Liver (tissue), 9 donors: ENCODE results near the gene NTN3. TPM values are rescaled to one million over a fixed set of nuclear protein-coding genes. Genes with fewer than 3 reads are reported as not detected.

Experiments
- DNase-seq: peaks from one replicate; pipeline ENCODE4 v3.0.0-alpha.2; 2017; ENCODE audit warnings: low spot score
- H3K27ac ChIP-seq, 2 donors: one replicate each; pipeline ENCODE4 v1.7.0; 2013; ENCODE audit warnings: inconsistent platforms in 2 of 2, low read length in 2 of 2, control low read depth in 1 of 2, low read depth in 1 of 2, mild to moderate bottlenecking in 1 of 2
- H3K27me3 ChIP-seq, 4 donors: one replicate each; pipeline versions ENCODE4 v1.6.1 to v1.7.0; 2013; ENCODE audit warnings: low read length in 3 of 4, inconsistent platforms in 1 of 4, mild to moderate bottlenecking in 1 of 4, moderate library complexity in 1 of 4; ENCODE audit not compliant: control insufficient read depth in 4 of 4, insufficient read depth in 4 of 4
- H3K36me3 ChIP-seq, 4 donors: one replicate each; pipeline versions ENCODE4 v1.6.1 to v1.7.0; 2013; ENCODE audit warnings: low read length in 3 of 4, mild to moderate bottlenecking in 3 of 4, low read depth in 1 of 4, moderate library complexity in 1 of 4; ENCODE audit not compliant: control insufficient read depth in 4 of 4, insufficient read depth in 3 of 4
- H3K4me1 ChIP-seq, 4 donors: one replicate each; pipeline versions ENCODE4 v1.6.1 to v1.7.0; 2013; ENCODE audit warnings: low read length in 3 of 4, mild to moderate bottlenecking in 3 of 4, moderate library complexity in 1 of 4; ENCODE audit not compliant: control insufficient read depth in 4 of 4, insufficient read depth in 4 of 4
- H3K4me3 ChIP-seq, 3 donors: one replicate each; pipeline versions ENCODE4 v1.6.1 to v1.7.0; 2013; ENCODE audit warnings: low read length in 3 of 3, control low read depth in 1 of 3, low read depth in 1 of 3, mild to moderate bottlenecking in 1 of 3
- H3K9ac ChIP-seq, 2 donors: one replicate each; pipeline ENCODE4 v1.7.0; 2013; ENCODE audit warnings: low read length in 2 of 2, mild to moderate bottlenecking in 2 of 2, moderate library complexity in 2 of 2, control low read depth in 1 of 2, low read depth in 1 of 2
- H3K9me3 ChIP-seq, 4 donors: one replicate each; pipeline versions ENCODE4 v1.6.1 to v1.7.0; 2013; ENCODE audit warnings: low read length in 3 of 4; ENCODE audit not compliant: control insufficient read depth in 4 of 4
- FOXA2 ChIP-seq: IDR thresholded peaks from 2 replicates; pipeline ENCODE4 v1.6.1; 2016; ENCODE audit warnings: antibody characterized with exemption
- GABPA ChIP-seq, 2 donors: IDR thresholded peaks in 1 of 2; conservative IDR thresholded peaks in 1 of 2; 2 replicates each; pipeline ENCODE4 v1.6.1; 2016; ENCODE audit warnings: antibody characterized with exemption in 2 of 2, mild to moderate bottlenecking in 1 of 2, moderate library complexity in 1 of 2
- HNF4A ChIP-seq, 2 donors: conservative IDR thresholded peaks; 2 replicates each; pipeline ENCODE4 v1.6.1; 2016; ENCODE audit warnings: antibody characterized with exemption in 2 of 2, mild to moderate bottlenecking in 2 of 2
- HNF4G ChIP-seq: IDR thresholded peaks from 2 replicates; pipeline ENCODE4 v1.6.1; 2016; ENCODE audit warnings: antibody characterized with exemption
- NR2F2 ChIP-seq: IDR thresholded peaks from 2 replicates; pipeline ENCODE4 v1.6.1; 2016; ENCODE audit warnings: antibody characterized with exemption
- SP1 ChIP-seq: IDR thresholded peaks from 2 replicates; pipeline ENCODE4 v1.6.1; 2018; ENCODE audit warnings: antibody characterized with exemption, mild to moderate bottlenecking
- YY1 ChIP-seq: IDR thresholded peaks from 2 replicates; pipeline ENCODE4 v1.6.1; 2016; ENCODE audit warnings: antibody characterized with exemption, mild to moderate bottlenecking
- WGBS: extraction: QIAGEN DNeasy Blood & Tissue Kit; methylation state at CpG from one replicate; pipeline ENCODE4 v1.1.7; 2013; 5-methylcytosine and 5-hydroxymethylcytosine counted together
- polyA plus RNA-seq, 2 donors: library from polyadenylated mRNA; stranded (reverse) in 1 of 2; unstranded in 1 of 2; fragments of 200-250 nt in 1 of 2; fragments of >200 nt in 1 of 2; fragmentation: Nextera tagmentation in 1 of 2; extraction: Ambion mirVana in 1 of 2; gene quantifications; one replicate each; pipeline versions ENCODE4 v1.2.1 to v1.2.3, GENCODE V29; 2013 to 2015
- total RNA-seq, 2 donors: library from RNA; depleted of rRNA; stranded (reverse); fragments of >200 nt; gene quantifications; one replicate each; pipeline ENCODE4 v1.2.3, GENCODE V29; 2014
- TF ChIP-seq, protein P1 (sequence below): fragments of 150-350 bp; IDR thresholded peaks from 2 replicates; pipeline ENCODE4 v1.5.1; 2017; ENCODE audit warnings: improper control_type of control experiment, low read depth, low read length; ENCODE audit not compliant: missing input control
- donor health status: healthy.
- donor health status: healthy.
- donor health status: healthy.
- donor health status: healthy.
- donor health status: healthy.

The NTN3 gene
- total and polyA plus RNA-seq, 4 donors: 0.19 to 2.3 (median 0.28) TPM; not detected in 1

DNA sequence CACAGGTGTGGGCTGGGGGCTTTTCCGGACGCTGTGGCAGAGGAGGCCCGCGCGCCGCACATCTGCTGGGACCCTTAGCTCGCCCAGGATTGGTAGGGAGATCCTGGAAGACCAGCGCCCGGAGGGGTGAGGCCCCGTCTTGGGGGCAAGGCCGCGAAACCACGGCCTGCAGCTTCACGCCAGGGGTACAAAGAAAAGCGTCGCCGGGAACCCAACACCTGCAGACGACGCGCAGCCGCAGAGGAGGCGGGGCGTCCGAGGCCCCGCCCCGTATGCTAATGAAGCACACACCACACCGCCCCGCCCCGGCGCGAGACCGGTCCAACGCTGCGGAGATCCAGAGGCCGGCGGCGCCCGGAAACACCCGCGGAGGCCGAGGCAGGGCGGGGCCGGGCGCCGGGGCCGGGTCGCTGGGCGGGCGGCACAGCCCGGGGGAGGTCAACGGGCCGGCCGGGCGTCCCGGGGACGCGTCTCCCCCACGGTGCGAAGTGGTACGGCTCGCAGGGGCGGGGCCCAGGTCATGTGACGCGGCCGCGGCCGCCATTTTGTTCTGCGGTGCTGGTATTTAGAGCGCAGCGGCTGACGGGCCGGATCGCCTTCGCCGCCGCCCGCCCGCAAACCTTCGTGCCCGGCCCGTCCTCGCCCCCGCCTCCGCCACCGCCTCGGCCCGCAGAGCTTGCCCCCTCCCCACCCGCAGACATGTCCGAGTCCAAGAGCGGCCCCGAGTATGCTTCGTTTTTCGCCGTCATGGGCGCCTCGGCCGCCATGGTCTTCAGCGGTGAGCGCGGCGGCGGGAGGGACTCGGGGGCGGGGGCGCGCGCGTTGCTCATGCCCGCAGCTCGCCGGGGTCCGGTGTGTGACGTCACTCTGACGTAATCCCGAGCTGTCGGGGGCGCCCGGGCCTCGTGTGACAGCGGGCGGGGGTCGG is 42.6 kb downstream of the NTN3 start, which contains the start of gene ATP6V0C:
Gene ATP6V0C, plus strand, starts transcription at position 548 of the 928 bp plus-strand sequence. Its CDS starts 152 bp downstream, at position 700.
- DNase-seq: peak; percentile 95
- Histone ChIP-seq H3K4me1 (peaks cover 15 to 50% (median 44%) of the 10 kb centered on the region in 4 donors), H3K9ac (peak within 1 kb of the TSS; percentile 81 to 83), H3K36me3 (no peaks in the 10 kb centered on the region), H3K4me3 (peak within 1 kb of the TSS; percentile 56 to 92 (median 91)), H3K27ac (peak within 1 kb of the TSS; percentile 96 to 97), H3K27me3 (no peaks in the 10 kb centered on the region), H3K9me3 (no peaks in the 10 kb centered on the region)
- WGBS: 2% methylated on average over 122 of the region's 122 CpGs
- TF ChIP-seq SP1: peak; percentile 26
- no peak for TF ChIP-seq HNF4G
- peak; percentile 97 for TF ChIP-seq YY1
- no peak for TF ChIP-seq HNF4A (conservative IDR thresholded peaks at IDR 0.05)

DNA sequence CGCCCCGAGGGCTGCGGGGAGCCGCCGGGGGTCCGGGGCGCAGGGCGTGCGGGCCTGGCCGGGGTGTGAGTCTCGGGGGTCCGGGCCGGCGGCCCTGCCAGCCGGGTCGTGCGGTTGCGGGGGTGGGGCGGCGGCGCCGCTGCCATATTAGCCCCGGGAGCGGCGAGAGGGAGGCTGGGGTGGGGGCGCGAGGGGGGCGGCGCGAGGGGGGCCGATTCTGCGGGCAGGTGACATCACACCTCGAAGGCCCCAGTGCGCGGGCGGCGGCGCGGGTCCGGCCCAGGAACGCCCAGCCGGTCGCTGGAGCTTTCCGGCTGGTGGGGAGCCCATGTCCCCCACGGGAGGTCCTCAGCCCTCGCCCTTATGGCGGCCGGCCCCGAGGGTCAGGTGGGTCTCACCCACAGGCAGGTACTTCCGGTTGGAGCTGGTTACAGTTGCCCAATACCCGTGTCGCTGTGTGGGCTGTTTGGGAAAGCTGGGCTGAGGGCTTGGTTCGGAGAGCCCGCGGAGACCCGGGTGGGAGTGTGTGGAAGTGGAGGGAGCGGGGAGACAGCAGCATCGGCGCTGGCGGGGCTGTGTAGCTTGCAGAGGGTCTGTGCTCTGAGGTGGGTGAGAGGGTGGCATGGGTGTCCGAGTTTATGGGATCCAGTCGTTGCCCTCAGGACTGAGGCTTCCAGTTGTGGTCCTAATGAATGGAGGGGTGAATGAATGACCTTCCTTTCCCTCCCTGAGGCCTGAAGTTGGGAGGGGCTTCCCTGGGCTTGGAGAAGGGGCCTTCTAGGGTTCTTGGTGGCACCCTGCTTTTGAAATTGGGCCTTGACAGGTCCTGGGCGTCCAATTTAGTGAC is 43.5 kb downstream of the NTN3 start:
- DNase-seq: no peak
- no peaks in the 10 kb centered on the region for H3K27me3 ChIP-seq
- H3K9ac ChIP-seq: peak overlapping the region; percentile 81 to 83
- H3K27ac ChIP-seq: peak overlapping the region; percentile 96 to 97
- H3K4me1 ChIP-seq: peaks cover 22 to 59% (median 53%) of the 10 kb centered on the region in 4 donors
- peak overlapping the region; percentile 56 to 92 (median 91) for H3K4me3 ChIP-seq
- H3K36me3 ChIP-seq: peaks cover 0 to 2% (median 0%) of the 10 kb centered on the region in 4 donors
- peak in 1 of 2 donors; percentile 22 for TF ChIP-seq GABPA (IDR thresholded peaks at IDR 0.05 in 1 of 2, conservative IDR thresholded peaks at IDR 0.05 in 1 of 2)
- TF ChIP-seq NR2F2: no peak
- under 1% methylated on average over 63 of the region's 63 CpGs for WGBS
- H3K9me3 ChIP-seq: no peaks in the 10 kb centered on the region

DNA sequence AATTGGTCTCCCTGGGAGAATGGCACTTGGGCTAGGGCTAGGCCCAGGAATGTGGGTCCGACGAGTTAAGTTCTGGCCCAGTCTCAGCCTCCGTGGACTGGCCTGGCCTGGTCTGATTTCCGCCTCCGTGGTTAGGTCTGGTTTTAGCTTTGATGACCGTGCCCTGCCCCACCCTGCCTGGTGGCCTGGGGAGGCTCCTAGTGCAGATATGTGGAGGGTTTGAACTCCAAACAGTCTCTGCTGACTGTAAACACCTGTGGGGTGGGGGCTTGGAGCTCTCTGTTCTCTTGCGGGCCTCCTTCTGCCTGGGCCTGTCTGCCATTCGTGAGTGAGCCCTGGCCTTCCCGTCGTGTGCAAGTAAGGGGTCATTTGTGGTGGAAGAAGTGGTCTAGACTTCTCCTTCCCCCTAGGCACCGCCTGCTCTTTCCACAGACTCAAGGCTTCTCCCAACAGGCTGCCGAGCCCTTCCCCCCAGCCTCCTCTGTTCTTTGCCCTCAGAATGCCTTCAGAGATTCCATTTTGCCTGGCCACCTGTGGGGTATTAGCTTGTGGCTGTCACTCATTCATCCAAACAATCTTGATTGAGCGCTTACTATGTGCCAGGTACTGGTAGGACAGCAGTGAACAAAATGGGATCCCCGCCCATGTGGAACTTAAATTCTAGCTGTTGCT is 44.2 kb downstream of the NTN3 start:
- DNase-seq: peak; percentile 73
- no peaks in the 10 kb centered on the region for H3K9me3 ChIP-seq
- TF ChIP-seq YY1 (no peak), FOXA2 (no peak)
- TF ChIP-seq, protein P1, sequence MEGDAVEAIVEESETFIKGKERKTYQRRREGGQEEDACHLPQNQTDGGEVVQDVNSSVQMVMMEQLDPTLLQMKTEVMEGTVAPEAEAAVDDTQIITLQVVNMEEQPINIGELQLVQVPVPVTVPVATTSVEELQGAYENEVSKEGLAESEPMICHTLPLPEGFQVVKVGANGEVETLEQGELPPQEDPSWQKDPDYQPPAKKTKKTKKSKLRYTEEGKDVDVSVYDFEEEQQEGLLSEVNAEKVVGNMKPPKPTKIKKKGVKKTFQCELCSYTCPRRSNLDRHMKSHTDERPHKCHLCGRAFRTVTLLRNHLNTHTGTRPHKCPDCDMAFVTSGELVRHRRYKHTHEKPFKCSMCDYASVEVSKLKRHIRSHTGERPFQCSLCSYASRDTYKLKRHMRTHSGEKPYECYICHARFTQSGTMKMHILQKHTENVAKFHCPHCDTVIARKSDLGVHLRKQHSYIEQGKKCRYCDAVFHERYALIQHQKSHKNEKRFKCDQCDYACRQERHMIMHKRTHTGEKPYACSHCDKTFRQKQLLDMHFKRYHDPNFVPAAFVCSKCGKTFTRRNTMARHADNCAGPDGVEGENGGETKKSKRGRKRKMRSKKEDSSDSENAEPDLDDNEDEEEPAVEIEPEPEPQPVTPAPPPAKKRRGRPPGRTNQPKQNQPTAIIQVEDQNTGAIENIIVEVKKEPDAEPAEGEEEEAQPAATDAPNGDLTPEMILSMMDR: no peak
- H3K4me1 ChIP-seq: peaks cover 23 to 63% (median 54%) of the 10 kb centered on the region in 4 donors
- H3K36me3 ChIP-seq: peaks cover 0 to 2% (median 0%) of the 10 kb centered on the region in 4 donors
- H3K27ac ChIP-seq: peak overlapping the region; percentile 96 to 97
- WGBS: 32% methylated on average over 14 of the region's 14 CpGs
- H3K9ac ChIP-seq: peak overlapping the region; percentile 81 to 83
- H3K4me3 ChIP-seq: peak overlapping the region; percentile 56 to 92 (median 91)
- no peaks in the 10 kb centered on the region for H3K27me3 ChIP-seq
